Breast epithelium (tissue), 4 donors: ENCODE results near the gene ARHGAP26. TPM values are rescaled to one million over a fixed set of nuclear protein-coding genes. Genes with fewer than 3 reads are reported as not detected.

Experiments used
- DNase-seq, 2 donors: peaks; one replicate each; pipeline ENCODE4 v3.0.0-alpha.2; 2019; ENCODE audit warnings: low spot score in 2 of 2
- H3K27ac ChIP-seq, 2 donors: fragments of 200-600 bp; sonication (generic) in 1 of 2; one replicate each; pipeline ENCODE4 v1.5.1; 2016 to 2019; ENCODE audit warnings: mild to moderate bottlenecking in 1 of 2
- H3K27me3 ChIP-seq, 2 donors: fragments of 200-600 bp; sonication (generic) in 1 of 2; one replicate each; pipeline versions ENCODE4 v1.5.1 to v1.6.0; 2017 to 2019; ENCODE audit warnings: control low read depth in 1 of 2, mild to moderate bottlenecking in 1 of 2
- H3K36me3 ChIP-seq: fragments of 200-600 bp; one replicate; pipeline ENCODE4 v1.5.1; 2019
- H3K4me1 ChIP-seq, 2 donors: fragments of 200-600 bp; sonication (generic); one replicate each; pipeline ENCODE4 v1.5.1; 2016 to 2019; ENCODE audit warnings: control low read depth in 1 of 2
- H3K4me3 ChIP-seq, 3 donors: fragments of 200-600 bp; sonication (generic); 1 replicate in 2 of 3; 2 replicates in 1 of 3; pipeline ENCODE4 v1.5.1; 2016 to 2019; ENCODE audit warnings: mild to moderate bottlenecking in 3 of 3, moderate library complexity in 2 of 3
- H3K9me3 ChIP-seq, 2 donors: fragments of 200-600 bp; sonication (generic) in 1 of 2; one replicate each; pipeline ENCODE4 v1.5.1; 2016 to 2019; ENCODE audit warnings: control low read depth in 1 of 2
- POLR2A ChIP-seq: fragments of 450-650 bp; IDR thresholded peaks from one replicate; pipeline ENCODE4 v1.6.1; 2016; ENCODE audit warnings: antibody characterized with exemption, mild to moderate bottlenecking, moderate library complexity
- POLR2AphosphoS5 ChIP-seq, 3 donors: sonication (generic); formaldehyde crosslinking; IDR thresholded peaks; one replicate each; pipeline ENCODE4 v1.6.1; 2017; ENCODE audit warnings: antibody characterized with exemption in 3 of 3
- intact Hi-C: fragments of 100-400 bp; cut with DNase I; formaldehyde crosslinking; loops from one replicate; pipeline ENCODE4 v1.15.1; 2023; ENCODE audit warnings: low total_unique reads
- total RNA-seq, 3 donors: library from RNA; depleted of rRNA; stranded (reverse); fragments of >200 nt; gene quantifications; one replicate each; pipeline ENCODE4 v1.1.0, GENCODE V29; 2016
- TF ChIP-seq, protein P1 (sequence below), 3 donors: fragments of 450-650 bp; IDR thresholded peaks; one replicate each; pipeline ENCODE4 v1.5.1; 2016 to 2017; ENCODE audit warnings: antibody characterized with exemption in 3 of 3, mild to moderate bottlenecking in 3 of 3, moderate library complexity in 3 of 3

The ARHGAP26 gene
- total RNA-seq, 3 donors from 2014 or later = 33.1 to 89.0 (median 56.4) TPM

DNA sequence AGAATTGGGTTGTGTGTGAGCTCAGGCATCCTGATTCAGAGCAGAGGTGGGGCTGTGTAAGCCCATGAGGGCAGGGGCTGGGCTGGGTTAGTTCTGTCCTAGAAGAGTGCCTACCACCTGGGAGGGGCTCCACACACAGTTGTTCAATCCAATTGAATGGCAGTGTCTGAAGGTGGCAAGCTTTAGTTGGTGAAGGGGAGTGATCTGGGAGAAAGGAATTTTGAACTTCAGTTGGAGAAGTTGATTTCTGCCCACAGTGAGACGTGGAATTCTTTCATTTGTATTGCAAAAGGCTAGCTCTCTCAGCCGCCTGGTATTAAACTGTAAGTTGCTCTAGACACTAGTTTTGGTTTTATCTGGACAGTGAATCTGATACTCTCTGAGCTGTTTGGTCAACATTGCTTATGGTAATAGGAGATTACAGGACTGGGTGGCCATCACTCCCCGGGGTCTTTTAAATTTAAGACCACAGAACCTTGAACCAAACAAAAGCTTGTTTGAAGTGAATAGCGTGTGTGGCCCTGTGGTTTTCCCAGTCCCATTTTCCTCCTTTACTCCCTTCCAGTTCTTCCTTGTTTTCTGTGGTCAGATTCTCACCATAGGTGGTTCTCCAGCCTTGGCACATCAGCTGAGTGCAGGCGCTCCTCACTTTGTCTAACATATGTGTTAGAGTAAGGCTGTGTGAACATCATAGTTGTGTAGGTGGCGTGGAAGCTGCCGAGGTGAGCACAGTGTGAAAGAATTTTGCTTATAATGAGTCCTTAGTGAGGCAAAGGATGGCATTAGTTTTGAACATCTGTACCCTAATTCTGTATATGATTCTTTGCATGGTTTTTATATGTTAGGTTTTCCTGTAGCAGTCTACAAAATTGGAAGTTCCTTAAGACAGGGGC, 78.0 kb downstream of the ARHGAP26 start:
- intact Hi-C loops = no loop called here
- H3K4me1 ChIP-seq = no peaks in the 10 kb centered on the region

DNA sequence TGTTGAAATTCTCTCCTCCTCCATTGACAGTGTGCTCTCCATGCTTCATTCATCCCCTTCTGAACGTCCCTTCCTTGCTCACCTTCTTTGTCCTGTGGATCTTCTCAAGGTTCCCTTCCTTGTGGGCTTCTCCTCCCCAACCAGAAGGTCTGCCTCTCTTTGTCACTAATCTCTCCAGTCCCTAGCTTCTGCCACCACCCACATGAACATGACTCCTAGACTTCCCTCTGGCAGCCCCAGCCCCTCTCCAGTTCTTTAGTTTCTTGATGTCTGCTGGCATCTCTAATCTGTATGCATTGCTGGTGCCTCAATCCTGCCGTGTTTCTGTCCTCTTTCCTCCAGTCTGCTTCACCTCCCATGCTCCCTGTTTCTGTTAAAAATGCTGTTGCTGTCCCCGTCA, 79.3 kb downstream of the ARHGAP26 start:
- Histone ChIP-seq H3K27ac (no peak overlapping the region), H3K27me3 (no peaks in the 10 kb centered on the region), H3K36me3 (no peaks in the 10 kb centered on the region), H3K4me1 (no peaks in the 10 kb centered on the region), H3K4me3 (no peak overlapping the region), H3K9me3 (no peaks in the 10 kb centered on the region)
- TF ChIP-seq, protein P1, sequence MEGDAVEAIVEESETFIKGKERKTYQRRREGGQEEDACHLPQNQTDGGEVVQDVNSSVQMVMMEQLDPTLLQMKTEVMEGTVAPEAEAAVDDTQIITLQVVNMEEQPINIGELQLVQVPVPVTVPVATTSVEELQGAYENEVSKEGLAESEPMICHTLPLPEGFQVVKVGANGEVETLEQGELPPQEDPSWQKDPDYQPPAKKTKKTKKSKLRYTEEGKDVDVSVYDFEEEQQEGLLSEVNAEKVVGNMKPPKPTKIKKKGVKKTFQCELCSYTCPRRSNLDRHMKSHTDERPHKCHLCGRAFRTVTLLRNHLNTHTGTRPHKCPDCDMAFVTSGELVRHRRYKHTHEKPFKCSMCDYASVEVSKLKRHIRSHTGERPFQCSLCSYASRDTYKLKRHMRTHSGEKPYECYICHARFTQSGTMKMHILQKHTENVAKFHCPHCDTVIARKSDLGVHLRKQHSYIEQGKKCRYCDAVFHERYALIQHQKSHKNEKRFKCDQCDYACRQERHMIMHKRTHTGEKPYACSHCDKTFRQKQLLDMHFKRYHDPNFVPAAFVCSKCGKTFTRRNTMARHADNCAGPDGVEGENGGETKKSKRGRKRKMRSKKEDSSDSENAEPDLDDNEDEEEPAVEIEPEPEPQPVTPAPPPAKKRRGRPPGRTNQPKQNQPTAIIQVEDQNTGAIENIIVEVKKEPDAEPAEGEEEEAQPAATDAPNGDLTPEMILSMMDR (IDR thresholded peaks at IDR 0.05) = no peak
- no peak for TF ChIP-seq POLR2A
- TF ChIP-seq POLR2AphosphoS5 (IDR thresholded peaks at IDR 0.05) = no peak
- intact Hi-C loops = no loop called here
- DNase-seq = no peak

More for the DNA sequence above, 78.0 kb downstream of the ARHGAP26 start:
- no peak for TF ChIP-seq POLR2A
- TF ChIP-seq, protein P1 (IDR thresholded peaks at IDR 0.05) = no peak
- no peak for TF ChIP-seq POLR2AphosphoS5 (IDR thresholded peaks at IDR 0.05)
- Histone ChIP-seq H3K4me3 (no peak overlapping the region), H3K36me3 (no peaks in the 10 kb centered on the region), H3K27ac (peak overlapping the region in 1 of 2 donors; percentile 37), H3K27me3 (no peaks in the 10 kb centered on the region), H3K9me3 (no peaks in the 10 kb centered on the region)
- DNase-seq = no peak

DNA sequence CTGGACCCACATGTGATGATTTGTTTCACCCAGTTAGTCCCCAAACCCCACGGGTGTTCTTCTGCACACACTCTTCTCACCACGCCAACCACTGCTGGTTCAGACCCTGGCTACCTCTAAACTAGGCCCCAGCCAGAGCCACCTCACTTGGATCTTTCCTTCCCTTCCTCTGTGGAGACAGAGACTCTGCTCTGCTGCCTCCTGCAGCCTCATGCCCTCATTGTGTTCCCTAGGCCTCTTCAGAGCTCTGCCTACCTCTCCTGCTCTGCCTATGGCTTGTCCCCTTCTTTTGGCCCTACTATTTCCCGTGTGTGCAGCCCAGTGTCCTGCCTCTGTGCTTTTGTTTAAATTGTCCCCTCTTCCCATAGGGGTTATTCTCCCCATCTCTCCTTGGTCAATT, 79.7 kb downstream of the ARHGAP26 start:
- no peaks in the 10 kb centered on the region for H3K9me3 ChIP-seq
- intact Hi-C loops = no loop called here
- DNase-seq = no peak
- no peak overlapping the region for H3K4me3 ChIP-seq
- H3K36me3 ChIP-seq = no peaks in the 10 kb centered on the region
- TF ChIP-seq POLR2AphosphoS5 (IDR thresholded peaks at IDR 0.05) = no peak
- TF ChIP-seq, protein P1 (IDR thresholded peaks at IDR 0.05) = no peak
- no peak for TF ChIP-seq POLR2A
- H3K27me3 ChIP-seq = no peaks in the 10 kb centered on the region
- H3K27ac ChIP-seq = no peak overlapping the region
- no peaks in the 10 kb centered on the region for H3K4me1 ChIP-seq

DNA sequence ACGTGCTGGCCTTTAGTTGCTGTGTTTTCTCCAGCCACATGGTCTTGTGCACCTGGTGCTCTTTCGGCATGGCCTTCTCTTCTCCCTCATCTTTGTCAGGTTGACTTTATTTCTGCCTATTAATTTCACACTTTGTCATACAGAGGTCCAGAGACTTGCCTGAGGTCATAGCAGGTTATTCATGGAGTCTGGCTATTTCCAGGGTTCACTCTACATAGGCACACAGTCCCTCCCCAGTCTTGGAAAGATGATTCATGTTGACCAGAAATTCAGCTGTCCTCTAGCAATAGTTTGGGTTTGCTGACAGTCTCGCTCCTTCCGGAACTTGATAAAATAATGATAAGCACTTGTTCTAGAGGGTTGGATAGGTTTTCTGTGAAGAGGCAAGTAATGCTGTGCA, 81.6 kb downstream of the ARHGAP26 start:
- H3K36me3 ChIP-seq = no peaks in the 10 kb centered on the region
- peaks cover 0 to 1% of the 10 kb centered on the region in 2 donors for H3K4me1 ChIP-seq
- intact Hi-C loops = no loop called here
- DNase-seq = no peak
- TF ChIP-seq POLR2AphosphoS5 (IDR thresholded peaks at IDR 0.05) (no peak), POLR2A (no peak)
- TF ChIP-seq, protein P1 (IDR thresholded peaks at IDR 0.05) = no peak
- no peaks in the 10 kb centered on the region for H3K27me3 ChIP-seq
- no peak overlapping the region for H3K27ac ChIP-seq
- no peaks in the 10 kb centered on the region for H3K9me3 ChIP-seq
- no peak overlapping the region for H3K4me3 ChIP-seq

DNA sequence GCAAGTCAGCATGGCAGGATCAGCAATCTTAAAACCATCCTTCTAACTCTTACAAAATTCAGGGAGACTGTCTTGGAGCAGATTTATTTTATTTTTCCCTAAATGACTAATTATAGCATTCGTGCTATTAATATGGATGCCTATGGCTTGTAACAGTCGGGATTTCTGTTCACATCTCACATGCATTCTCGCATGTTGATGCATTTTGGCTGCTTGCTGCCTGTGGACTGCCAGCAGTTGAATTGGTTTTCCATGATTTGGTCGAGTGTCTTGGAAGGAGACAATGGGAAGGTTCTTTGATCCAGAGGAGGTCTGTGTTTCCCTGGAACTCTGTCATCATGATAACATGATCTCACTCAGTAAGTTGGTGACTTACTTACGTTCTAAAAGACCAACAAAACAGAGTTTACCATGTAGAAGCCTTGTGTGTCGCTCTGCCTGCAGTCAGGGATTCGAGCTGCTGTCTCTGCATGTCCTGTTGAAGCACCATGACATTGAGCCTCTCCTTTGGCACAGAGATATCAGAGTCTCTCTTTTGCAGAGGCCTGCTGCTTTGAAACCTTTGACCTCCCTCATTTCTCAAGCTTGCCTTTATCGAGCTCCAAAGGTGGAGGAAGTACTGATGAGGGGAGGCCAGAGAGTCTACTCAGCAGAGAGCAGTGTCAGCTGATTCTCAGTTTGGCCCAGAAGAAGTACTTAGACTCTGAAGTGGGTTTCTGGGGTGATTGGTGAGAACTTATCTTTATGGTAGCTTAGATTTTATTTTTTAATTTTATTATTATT, 82.4 kb downstream of the ARHGAP26 start:
- TF ChIP-seq POLR2AphosphoS5 (IDR thresholded peaks at IDR 0.05) (no peak), POLR2A (no peak)
- TF ChIP-seq, protein P1 (IDR thresholded peaks at IDR 0.05) = no peak
- peaks cover 0 to 10% of the 10 kb centered on the region in 2 donors for H3K4me1 ChIP-seq
- H3K36me3 ChIP-seq = no peaks in the 10 kb centered on the region
- H3K27me3 ChIP-seq = no peaks in the 10 kb centered on the region
- DNase-seq = no peak
- H3K9me3 ChIP-seq = no peaks in the 10 kb centered on the region
- intact Hi-C loops = no loop called here
- H3K4me3 ChIP-seq = no peak overlapping the region
- H3K27ac ChIP-seq = no peak overlapping the region
